Cortex of kidney (tissue), 1 donor: ENCODE results near the gene MACROD2.

Experiments
- DNase-seq: peaks from one replicate; lab custom pipeline; 2025; lab: John Stamatoyannopoulos, UW

The MACROD2 gene

GRCh38 chr20:14062786-14063185 lies 67.5 kb downstream of the MACROD2 start:
- DNase-seq, result no peak

GRCh38 chr20:14064333-14064732 lies 69.0 kb downstream of the MACROD2 start:
- no peak for DNase-seq

- no peak for DNase-seq
These were observed 69.6 kb downstream of the MACROD2 start for GRCh38 chr20:14064921-14065320.

GRCh38 chr20:14065774-14066173 lies 70.5 kb downstream of the MACROD2 start:
- DNase-seq, result no peak

- no peak for DNase-seq
These were observed 72.3 kb downstream of the MACROD2 start for GRCh38 chr20:14067603-14068002.

GRCh38 chr20:14069796-14070195 lies 74.5 kb downstream of the MACROD2 start:
- no peak for DNase-seq

- DNase-seq, result no peak
These were observed 98.3 kb downstream of the MACROD2 start for GRCh38 chr20:14093652-14094051.

GRCh38 chr20:14098261-14098660 lies 102.9 kb downstream of the MACROD2 start:
- DNase-seq, result no peak

GRCh38 chr20:14113416-14113815 lies 118.1 kb downstream of the MACROD2 start:
- no peak for DNase-seq

GRCh38 chr20:14114065-14114704 lies 118.9 kb downstream of the MACROD2 start:
- no peak for DNase-seq

GRCh38 chr20:14116037-14116436 lies 120.7 kb downstream of the MACROD2 start:
- no peak for DNase-seq

GRCh38 chr20:14117768-14118167 lies 122.5 kb downstream of the MACROD2 start:
- no peak for DNase-seq

GRCh38 chr20:14126856-14127255 lies 131.5 kb downstream of the MACROD2 start:
- DNase-seq, result no peak

GRCh38 chr20:14127514-14128223 lies 132.4 kb downstream of the MACROD2 start:
- DNase-seq, result no peak

GRCh38 chr20:14134004-14134403 lies 138.7 kb downstream of the MACROD2 start:
- DNase-seq, result no peak

GRCh38 chr20:14142171-14142570 lies 146.9 kb downstream of the MACROD2 start:
- DNase-seq, result no peak

GRCh38 chr20:14142964-14143627 lies 147.8 kb downstream of the MACROD2 start:
- no peak for DNase-seq

- no peak for DNase-seq
These were observed 152.7 kb downstream of the MACROD2 start for GRCh38 chr20:14148042-14148441.

- DNase-seq, result no peak
These were observed 160.0 kb downstream of the MACROD2 start for GRCh38 chr20:14155361-14155760.

GRCh38 chr20:14178528-14178927 lies 183.2 kb downstream of the MACROD2 start:
- no peak for DNase-seq

GRCh38 chr20:14178952-14179351 lies 183.6 kb downstream of the MACROD2 start:
- DNase-seq, result no peak

GRCh38 chr20:14189794-14190402 lies 194.6 kb downstream of the MACROD2 start:
- DNase-seq, result no peak

GRCh38 chr20:14191559-14191958 lies 196.2 kb downstream of the MACROD2 start:
- no peak for DNase-seq
